GM21390 (cell line): ENCODE measurements around the gene AKNAD1.

Experiments
- ATAC-seq: cut with Tn5 transposase; IDR thresholded peaks from one replicate; pipeline ENCODE4 v1.9.1; 2021; ENCODE audit not compliant: unreplicated experiment

Gene AKNAD1

DNA sequence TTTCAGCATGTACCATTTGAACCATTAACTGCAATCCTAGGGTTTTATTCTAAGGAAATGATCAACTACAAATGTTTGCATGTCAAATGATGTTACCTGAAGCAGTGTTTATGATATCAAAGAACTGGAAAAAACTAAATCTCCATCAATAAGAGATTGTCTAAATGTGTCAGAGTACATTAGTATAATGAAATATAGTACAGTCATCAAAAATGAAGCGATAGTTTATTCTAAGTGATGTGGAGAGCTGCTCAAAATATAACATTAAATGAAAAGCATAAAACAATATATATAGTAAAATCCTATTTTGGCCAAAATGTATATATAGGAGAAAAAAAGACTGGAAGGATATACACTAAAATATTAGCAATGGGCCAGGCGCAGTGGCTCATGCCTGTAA is 24.0 kb downstream of the AKNAD1 start:
- no peak for ATAC-seq

DNA sequence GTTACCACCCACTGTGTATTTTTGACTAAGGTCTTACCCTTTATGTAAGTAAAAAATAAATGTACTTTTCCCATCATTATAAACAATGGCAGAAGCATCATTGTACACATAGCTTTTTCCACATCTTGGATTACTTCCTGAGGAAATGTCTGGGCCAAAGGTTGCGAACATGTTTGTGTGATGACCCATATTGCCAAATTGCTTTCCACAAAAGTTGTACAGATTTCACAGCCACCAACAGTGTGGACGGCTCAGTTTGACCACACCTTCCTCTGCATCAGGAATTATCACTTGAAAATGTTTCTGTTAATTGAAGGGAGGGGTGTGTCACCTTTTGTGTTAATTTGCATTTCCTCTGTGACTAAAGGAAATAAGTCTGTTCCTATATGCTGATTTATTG is 25.7 kb downstream of the AKNAD1 start:
- ATAC-seq: no peak

DNA sequence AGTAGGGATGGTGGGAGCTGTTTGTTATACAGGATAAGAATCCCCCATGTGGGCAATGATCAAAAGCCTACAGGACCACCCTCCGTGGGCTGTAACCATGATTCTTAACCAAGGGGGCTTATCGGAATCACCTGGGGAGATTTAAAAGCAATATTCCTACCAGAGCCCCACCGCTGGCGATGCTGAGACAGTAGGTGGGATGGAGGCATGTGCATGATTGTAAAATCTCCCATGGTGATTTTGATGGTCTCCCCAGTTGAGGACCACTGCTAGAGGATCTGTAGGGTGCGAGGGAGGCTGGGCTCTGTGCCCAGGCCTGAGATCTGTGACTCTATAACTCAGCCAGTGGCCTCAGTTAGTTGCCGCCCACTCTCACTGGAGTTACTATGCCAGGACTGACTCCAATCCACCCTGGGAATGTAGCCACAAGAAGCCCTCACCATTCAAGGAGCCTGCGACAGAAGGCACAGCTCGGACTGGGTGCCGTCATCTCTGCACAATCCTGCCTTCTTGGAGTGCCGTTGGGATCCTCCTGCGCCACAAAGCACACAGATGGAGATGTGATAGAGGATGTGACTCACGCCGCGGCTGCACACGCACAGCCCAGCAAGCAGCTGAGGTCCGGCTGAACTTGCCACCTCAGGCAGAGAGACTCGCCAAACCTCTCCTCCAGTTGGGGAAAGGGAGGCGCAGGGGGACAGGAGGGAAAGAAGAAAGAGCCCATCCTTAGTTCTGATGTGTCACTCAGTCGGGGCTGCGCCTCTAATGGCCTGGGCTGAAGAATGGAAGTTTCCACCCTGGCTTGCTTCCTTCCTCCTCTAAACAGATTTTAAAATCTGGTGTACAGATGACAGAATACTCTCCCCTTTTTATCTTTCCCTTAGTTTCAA is 26.5 kb downstream of the AKNAD1 start:
- ATAC-seq: no peak

DNA sequence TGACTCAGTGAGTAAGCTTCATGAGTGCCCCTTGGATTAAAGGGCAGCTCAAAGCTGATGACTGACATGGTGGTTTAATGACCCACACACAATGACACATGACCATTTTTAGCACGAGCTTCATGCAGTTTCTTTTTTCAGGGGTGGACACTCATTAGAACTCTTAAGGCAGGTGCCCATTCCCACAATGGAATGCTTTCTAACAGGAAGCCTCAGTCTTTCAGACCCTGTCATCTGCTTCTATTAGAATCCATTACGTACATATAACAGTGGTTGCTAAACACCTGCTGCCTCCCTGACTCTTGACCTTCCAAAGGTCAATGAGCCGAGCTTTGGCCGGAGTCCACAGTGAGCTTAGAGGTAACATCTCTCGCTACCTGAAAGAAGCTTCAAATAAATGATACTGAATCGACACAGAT is 27.4 kb downstream of the AKNAD1 start:
- no peak for ATAC-seq

DNA sequence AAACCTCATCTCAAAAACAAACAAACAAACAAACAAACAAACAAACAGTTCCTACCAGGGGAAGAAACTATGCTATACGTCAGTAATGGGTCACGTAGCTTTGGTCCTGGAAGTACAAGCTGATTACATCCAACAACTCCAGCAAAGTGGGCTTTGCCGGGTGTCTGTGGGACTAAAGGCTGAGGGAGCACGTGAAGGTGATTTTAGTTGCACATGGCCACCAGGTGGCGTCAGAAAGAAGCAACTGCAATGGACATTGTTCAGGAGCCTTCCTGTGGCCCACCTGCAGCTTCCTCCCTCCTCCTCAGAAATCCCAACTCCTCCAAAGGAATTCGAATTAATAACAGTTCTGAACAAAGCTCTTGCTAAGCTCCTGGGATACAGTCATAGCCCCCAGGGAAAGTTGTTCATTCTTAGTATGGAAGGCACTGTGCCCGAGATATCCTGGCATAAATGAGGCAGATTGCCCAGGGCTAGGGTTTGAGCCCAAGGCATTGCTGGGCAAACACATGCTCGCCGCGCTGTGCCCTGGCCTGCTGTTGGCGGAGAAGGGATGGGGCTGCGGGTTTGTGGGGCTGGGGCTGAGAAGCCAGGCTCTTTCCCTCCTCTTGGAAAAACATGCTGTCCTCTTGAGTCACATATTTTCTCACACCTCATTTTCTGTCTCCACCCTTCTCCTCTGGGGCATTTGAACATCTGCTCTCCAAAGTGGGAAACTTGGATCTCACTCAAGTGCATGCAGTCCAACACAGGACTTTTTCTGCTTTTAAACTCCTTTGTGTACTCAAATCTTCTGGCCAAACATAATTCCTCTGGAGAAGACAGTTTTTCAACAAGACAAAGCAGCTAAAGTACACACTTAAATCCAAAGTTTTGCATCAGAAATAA is 28.6 kb downstream of the AKNAD1 start:
- no peak for ATAC-seq

DNA sequence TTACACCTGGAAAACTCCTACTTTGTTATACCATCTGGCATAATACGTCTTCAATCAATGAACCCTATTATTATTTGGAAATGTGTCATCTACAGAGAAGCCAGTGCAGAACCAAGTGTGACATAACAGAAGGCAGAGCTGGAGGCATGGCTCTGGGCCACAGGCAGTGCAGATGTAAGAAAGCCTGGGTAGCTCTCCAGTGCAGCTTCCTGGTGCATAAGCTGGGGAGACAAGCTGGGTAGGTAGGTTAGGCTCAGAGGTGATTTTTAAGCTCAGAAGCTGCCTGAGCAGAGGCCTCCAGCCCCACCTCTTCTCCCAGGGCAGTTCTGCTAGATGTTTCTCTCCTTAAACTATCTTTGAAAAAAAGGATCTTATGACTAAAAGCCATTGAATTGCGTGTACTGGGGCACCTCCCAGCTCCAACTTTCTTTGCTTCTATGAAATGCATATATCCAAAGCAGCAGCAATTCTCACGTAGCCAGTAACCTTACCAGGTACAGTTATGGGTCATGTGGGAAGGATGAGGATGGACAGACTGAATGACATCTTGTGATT is 30.7 kb downstream of the AKNAD1 start:
- ATAC-seq: no peak

DNA sequence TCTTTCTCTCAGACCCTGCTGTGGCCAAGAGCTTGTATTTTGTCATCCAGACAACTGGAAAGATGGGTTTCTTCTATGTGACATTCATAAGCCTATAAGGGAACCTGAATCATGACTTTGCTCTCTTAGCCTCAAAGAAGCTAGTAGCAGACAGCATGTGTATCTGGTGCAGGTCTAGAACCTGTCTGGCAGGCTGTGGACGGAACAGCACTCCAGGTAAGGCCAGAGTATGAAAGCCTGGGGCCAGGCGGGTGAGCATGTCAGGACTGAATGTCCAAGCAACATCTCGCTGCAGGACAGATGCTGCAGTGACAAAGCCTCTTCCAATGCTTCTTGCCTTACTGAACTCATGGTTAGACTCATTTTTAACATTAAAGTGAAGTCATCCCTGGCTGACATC is 32.8 kb downstream of the AKNAD1 start:
- no peak for ATAC-seq

DNA sequence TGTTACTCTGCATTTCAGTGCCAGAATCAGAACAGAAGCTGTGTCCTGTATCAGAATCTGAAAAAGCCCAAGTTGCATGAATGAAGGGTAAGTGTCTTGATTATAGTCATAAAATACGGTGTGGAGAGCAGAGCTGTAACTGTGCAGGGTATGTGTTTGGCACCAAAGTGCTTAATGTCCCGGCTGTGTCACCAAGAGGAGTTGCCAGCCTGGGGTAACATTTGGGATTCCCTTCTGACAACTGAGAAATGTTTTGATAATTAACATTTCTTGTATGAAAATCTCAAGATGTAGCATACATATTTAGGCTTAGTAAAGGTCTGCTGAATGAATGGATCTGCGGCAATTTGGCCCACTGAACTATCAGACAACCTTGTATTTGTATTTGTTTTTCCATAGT is 33.3 kb downstream of the AKNAD1 start:
- no peak for ATAC-seq

DNA sequence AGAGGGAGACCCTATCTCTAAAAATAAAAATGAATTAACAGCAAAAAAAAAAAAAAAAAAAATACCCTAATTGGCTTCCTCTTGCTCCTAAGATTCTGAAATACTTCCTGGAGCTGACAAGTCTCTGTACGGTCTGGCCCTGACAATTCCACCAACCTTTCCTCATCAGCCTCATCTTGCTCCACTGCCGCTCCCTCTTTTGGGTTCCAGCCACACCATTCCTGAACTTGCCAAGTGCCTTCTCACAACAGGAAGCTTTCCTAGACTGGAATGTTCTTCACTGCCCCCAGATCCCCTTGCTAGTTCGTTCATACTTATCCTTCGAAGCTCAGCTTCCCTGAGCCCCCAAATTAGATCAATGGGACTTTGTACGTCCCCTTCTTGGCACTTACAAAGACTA is 37.0 kb downstream of the AKNAD1 start:
- no peak for ATAC-seq

DNA sequence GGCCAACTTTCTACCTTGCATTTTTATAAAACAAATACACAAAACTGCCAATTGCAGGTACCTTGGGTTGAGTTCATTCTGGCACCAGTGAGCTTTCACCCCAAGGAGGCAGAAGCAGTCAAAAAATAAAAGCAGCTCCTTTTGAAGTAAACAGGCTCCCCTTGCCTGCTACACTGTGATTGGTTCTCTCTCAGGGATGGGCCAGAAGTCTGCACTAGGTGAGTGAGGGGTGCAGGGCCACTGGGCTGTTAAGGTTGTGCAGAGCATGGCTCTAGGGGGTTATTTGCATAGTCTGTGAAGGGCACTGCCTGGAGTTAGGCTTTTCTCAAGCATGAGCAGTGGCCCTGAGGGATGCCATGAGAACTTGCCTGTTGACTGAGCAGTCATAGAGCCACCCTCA is 39.1 kb downstream of the AKNAD1 start:
- ATAC-seq: no peak

DNA sequence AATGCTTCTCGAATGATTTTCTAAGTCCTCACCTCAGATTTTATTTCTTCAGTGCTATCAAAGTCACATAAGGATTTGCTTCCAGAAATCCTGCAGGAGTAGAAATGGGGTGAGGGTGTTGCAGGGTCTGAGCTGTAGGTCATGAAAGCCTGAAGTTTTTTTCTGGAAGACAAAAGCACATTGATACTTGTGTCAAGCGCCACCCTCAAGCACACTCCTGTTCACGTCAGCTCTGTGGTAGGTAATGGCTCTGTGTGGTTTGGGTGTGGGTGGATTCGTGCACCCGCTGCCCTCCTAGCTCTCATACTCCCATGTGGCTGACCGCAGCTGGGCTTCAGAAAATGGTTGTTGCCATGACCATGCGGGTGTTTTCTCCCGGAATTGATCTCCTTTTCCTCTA is 39.9 kb downstream of the AKNAD1 start:
- no peak for ATAC-seq

DNA sequence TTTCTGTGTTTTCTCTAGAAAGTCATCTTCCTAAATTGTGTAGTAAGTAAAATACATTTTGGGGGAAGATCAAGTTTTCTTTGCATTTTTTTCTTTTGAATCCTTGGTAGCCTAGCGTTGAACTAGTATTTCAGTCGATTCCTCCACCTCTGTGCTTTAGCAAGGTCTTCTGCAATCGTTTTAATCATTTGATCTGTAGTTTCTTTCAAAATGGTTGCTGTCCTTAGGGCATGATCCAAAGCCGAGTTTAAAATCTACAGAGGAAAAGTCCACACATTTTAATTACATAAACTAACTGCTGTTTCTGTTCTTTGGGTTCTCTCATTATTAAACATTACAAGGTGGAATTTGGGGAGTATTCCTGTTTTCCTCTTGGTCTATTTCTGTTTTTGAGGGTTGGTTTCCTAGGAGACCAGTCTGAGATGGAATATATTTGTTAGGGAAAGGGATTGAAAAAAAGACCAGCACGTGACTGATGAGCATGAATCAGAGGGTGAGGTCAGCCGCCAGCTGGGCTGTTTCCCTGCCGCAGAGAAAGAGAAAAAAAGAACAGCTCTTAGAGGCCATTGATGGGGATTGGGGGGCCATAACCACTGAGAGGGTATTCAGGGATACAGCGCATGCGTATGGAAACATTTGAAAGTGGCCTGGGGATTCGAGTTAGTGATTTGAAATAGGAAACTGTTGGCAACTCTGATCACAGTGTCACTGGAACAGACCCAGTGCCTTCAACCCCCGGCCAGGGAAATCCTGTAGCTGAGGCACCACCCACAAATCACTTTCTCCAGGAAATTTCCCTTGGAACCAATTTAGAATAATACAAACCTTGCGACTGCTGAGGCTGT is 40.6 kb downstream of the AKNAD1 start:
- no peak for ATAC-seq

DNA sequence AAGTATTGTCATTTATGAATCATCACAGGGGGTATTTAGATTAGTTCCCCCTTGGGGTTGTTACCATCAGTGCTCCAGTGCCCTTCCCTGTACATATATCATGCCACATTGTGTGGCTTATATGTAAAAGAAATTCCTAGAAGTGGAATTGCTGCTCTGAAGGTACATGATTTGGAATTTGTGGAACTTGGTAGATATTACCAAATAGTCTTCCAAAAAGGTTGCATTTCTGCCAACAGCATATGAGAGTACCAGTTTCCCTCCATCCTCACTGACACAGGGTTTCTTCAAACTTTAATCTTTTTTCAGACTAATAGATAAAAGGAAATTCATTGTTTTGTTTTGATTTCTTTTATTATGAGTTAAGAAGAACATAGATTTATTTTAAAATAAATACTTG is 41.3 kb downstream of the AKNAD1 start:
- no peak for ATAC-seq

DNA sequence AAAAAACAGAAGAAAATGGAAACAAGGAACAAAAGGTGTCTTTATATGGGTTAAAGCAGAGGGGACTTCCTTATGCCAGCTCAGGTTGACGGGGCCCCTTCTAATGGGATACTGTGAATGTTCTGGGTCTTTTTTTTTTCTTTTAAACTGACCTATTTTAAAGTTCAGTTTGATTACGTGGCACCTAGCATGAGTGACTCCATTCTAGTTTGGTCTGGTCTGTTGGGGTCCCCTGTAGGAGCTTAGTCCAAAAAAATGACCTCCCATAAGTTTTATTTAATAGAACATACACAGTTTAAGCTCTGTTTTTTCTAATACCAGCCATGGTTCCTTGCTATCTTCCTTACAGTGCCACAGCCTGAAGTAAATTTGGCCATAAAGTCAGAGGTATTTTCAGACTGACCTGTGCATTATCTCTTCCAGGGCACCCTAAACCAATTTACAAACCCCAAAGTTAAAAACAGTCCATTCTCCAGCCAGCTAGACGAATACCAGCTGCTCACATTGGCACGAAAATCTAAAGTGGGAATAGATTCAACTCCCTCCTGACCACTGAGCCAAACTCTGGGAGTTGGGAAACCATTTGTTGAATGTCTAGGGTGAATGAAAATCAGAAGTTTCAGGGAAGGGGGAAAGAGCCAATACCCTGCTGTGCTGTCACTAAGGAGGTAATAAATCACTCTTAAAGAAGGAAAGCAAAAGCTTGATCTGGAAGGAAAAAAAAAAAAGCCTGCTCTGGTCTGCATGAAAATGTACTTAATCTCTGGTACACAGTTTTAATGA is 42.4 kb downstream of the AKNAD1 start:
- ATAC-seq: no peak

DNA sequence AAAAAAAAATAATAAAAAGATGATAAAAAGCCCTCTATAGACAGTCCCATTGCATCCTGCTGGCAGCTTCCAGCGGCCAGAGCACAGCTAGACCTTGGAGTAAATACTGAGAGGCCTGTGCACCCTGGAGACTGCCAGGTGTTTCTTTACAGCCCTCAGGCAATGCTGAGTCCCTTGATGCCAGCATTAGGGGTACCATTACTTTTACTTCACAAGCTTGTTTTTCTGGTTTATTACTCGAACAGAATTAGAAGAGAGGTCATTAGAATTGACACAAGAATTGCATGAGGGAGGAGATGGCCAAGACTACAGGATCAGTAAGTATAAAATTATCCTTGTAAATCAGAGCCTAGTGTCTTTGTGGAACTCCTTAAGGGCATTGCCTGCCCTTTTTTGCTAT is 43.6 kb downstream of the AKNAD1 start:
- no peak for ATAC-seq

DNA sequence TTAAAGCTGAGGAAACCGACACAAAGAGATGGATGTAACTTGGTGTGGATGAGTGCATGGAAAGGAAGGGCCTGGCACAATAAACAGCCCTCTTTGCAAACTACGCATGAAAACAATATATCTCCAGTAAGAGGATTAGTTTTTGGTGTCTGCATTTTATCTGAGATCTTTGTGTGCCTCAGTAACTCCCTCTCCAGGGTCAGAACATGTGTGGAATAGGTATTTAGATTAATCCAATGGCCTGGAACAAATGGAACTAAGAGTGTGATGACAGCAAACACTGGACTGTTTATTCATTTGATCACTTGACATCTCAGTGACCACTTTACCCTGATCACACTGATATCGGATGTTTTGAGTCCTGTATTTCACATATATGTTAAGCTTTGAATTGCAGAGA is 45.3 kb downstream of the AKNAD1 start:
- no peak for ATAC-seq

DNA sequence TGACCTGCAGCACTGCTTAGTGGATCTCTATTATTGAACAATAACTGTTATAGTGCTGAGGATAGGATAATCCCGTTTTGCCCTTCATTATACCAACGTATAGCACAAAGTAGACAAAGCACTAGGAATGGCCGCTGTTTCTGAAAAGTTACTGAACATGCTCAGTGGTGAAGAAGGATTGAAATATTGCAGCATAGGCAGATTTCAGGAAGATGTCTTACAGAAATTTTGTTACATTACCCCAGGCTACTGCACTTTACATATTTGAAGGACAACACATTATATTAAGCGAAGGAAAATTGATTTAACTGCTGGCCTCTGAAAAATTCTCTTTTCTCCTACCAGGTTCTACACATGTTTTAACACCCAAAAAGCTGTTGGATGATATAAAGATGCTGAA is 48.5 kb downstream of the AKNAD1 start:
- ATAC-seq: no peak

DNA sequence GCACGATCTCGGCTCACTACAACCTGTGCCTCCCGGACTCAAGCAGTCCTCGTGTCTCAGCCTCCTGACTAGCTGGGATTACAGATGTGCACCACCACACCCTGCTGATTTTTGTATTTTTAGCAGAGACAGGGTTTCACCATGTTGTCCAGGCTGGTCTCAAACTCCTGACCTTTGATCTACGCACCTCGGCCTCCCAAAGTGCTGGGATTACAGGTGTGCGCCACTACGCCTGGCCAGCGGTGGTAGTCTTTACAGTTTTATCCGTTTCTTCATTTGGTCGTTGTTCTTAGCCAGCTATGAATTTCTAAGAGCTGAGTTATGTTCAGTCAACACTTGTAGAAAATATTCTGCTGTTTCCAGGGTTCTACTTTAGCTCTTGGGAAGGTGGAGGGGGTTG is 53.3 kb downstream of the AKNAD1 start:
- ATAC-seq: no peak

DNA sequence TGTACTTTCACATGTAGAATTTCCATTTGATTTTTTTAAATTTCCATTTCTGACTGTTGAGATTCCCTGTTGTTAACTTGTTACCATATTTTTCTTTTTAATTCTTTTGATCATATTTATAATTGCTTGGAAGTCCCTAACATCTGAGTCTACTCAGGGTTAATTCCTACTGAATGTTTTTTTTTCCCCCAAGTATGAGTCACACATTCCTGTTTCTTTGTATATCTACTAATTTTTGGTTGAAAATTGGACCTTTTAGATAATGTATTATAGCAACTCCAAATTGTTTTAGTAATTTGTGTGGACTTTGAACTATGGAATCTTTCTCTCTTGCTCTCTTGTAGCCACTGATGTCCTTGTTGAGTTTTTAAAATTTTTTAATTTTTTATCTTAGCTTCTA is 55.8 kb downstream of the AKNAD1 start:
- no peak for ATAC-seq

DNA sequence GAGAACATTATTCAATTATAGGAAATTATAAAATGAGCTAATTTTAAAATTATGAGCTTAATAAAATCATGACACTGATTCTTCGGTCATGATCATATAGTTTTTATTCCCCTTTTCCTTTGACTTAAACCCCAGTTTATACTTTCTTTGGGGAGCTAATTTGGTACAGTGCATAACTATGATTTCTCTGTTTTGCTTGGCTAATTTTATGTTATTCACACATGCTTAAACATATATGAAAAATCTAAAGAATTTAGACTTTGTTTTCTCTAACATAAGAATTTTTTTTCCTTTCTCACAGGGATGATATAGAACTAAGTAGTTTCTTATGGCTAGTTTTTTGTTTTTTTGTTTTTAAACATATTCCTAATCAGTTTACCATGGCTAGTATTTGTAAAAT is 57.9 kb downstream of the AKNAD1 start:
- ATAC-seq: no peak
